Thymus (tissue), 11 donors: Measurements from ENCODE around the gene FKBP5. TPM values are rescaled to one million over a fixed set of nuclear protein-coding genes. Genes with fewer than 3 reads are reported as not detected.
A peak's percentile ranks its signal among the peaks of the same experiment; 100 is the strongest.

Experiments used
- DNase-seq, 9 donors: peaks; one replicate each; pipeline ENCODE4 v3.0.0-alpha.2; 2013; ENCODE audit warnings: low spot score in 9 of 9, low read depth in 6 of 9, missing footprints in 1 of 9
- H3K27ac ChIP-seq, 2 donors: one replicate each; pipeline ENCODE4 v1.5.1; 2013; ENCODE audit warnings: control low read depth in 1 of 2, low read depth in 1 of 2, low read length in 1 of 2, mild to moderate bottlenecking in 1 of 2, moderate library complexity in 1 of 2
- H3K27me3 ChIP-seq, 2 donors: one replicate each; pipeline ENCODE4 v1.5.1; 2013; ENCODE audit warnings: low read length in 1 of 2; ENCODE audit not compliant: control insufficient read depth in 2 of 2, insufficient read depth in 1 of 2
- H3K36me3 ChIP-seq, 2 donors: one replicate each; pipeline ENCODE4 v1.5.1; 2013; ENCODE audit warnings: low read length in 1 of 2, mild to moderate bottlenecking in 1 of 2, moderate library complexity in 1 of 2; ENCODE audit not compliant: control insufficient read depth in 2 of 2, insufficient read depth in 2 of 2
- H3K4me1 ChIP-seq, 2 donors: one replicate each; pipeline ENCODE4 v1.5.1; 2013; ENCODE audit warnings: low read length in 2 of 2; ENCODE audit not compliant: control insufficient read depth in 2 of 2, insufficient read depth in 2 of 2
- H3K4me3 ChIP-seq, 2 donors: one replicate each; pipeline ENCODE4 v1.5.1; 2013; ENCODE audit warnings: low read length in 2 of 2, control low read depth in 1 of 2, mild to moderate bottlenecking in 1 of 2
- H3K9me3 ChIP-seq, 2 donors: one replicate each; pipeline ENCODE4 v1.5.1; 2013; ENCODE audit warnings: low read length in 1 of 2, mild to moderate bottlenecking in 1 of 2; ENCODE audit not compliant: control insufficient read depth in 2 of 2, insufficient read depth in 1 of 2
- WGBS: extraction: QIAGEN DNeasy Blood & Tissue Kit; methylation state at CpG from one replicate; pipeline ENCODE4 v1.1.7; 2013; 5-methylcytosine and 5-hydroxymethylcytosine counted together
- polyA plus RNA-seq: library from polyadenylated mRNA; stranded (reverse); fragments of 200-250 nt; gene quantifications from one replicate; pipeline ENCODE4 v1.2.3, GENCODE V29; 2013
- total RNA-seq: library from RNA; stranded (reverse); fragments of 120-200 nt; gene quantifications from one replicate; pipeline ENCODE4 v1.2.4, GENCODE V29; 2013
- donor health status: healthy.

The FKBP5 gene
- total and polyA plus RNA-seq, 2 donors, result 34.2 to 338 TPM

GRCh38 chr6:35725721-35726438 lies 37.2 kb upstream of the FKBP5 start:
- DNase-seq, result peak in 1 of 9 donors; percentile 45
- H3K27me3 ChIP-seq, result no peaks in the 10 kb centered on the region
- H3K9me3 ChIP-seq, result peaks cover 0 to 9% of the 10 kb centered on the region in 2 donors
- peaks cover 73 to 95% of the 10 kb centered on the region in 2 donors for H3K4me1 ChIP-seq
- WGBS, result 47% methylated on average over 11 of the region's 11 CpGs
- peak overlapping the region; percentile 99 to 100 for H3K27ac ChIP-seq
- H3K4me3 ChIP-seq, result peak overlapping the region; percentile 78 to 80
- H3K36me3 ChIP-seq, result no peaks in the 10 kb centered on the region

DNA sequence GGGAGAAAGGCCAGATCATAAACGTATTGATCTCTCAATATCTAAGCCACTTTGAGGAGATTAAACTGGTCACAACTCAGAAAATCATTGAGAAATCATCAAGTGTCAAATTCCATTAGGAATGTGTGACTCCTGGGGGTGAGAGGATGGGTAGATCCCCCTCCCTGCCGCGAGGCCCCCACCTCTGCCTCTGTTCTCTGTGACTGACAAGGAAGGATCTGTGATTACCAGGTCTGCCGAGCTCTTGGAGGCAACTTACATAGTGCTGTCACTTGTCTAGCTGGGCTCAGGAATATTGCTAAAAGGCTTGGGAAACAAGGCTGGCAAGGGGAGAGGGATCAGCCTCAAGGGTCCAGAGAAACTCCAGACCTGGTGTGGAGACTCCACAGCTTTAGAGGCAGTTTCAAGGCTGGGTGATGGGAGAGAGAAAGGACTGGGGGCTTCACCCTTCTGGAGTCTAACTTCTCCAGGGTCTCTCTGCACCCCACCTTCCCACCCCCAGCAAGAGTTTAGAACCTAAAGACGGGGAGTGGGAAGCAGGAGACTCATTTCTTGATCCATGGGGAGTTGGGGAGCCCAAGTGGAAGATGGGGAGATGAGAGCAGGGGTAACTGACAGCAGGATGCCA lies 36.5 kb upstream of the FKBP5 start:
- Histone ChIP-seq H3K4me1 (peaks cover 70 to 95% of the 10 kb centered on the region in 2 donors), H3K27ac (peak overlapping the region; percentile 12 to 100), H3K9me3 (peaks cover 0 to 9% of the 10 kb centered on the region in 2 donors), H3K27me3 (no peaks in the 10 kb centered on the region), H3K36me3 (no peaks in the 10 kb centered on the region), H3K4me3 (peak overlapping the region; percentile 78 to 80)
- DNase-seq, result no peak
- 82% methylated on average over 5 of the region's 5 CpGs for WGBS

- peaks cover 64 to 95% of the 10 kb centered on the region in 2 donors for H3K4me1 ChIP-seq
- H3K36me3 ChIP-seq, result no peaks in the 10 kb centered on the region
- H3K27me3 ChIP-seq, result no peaks in the 10 kb centered on the region
- WGBS, result 60% methylated on average over 2 of the region's 2 CpGs
- H3K4me3 ChIP-seq, result peak overlapping the region in 1 of 2 donors; percentile 80
- DNase-seq, result peak in 1 of 9 donors; percentile 25
- peaks cover 0 to 9% of the 10 kb centered on the region in 2 donors for H3K9me3 ChIP-seq
- H3K27ac ChIP-seq, result peak overlapping the region in 1 of 2 donors; percentile 53
Observed at GRCh38 chr6:35724471-35724870, 35.8 kb upstream of the FKBP5 start.

GRCh38 chr6:35724059-35724458 lies 35.3 kb upstream of the FKBP5 start:
- Histone ChIP-seq H3K27ac (peak overlapping the region; percentile 53 to 68), H3K9me3 (peaks cover 0 to 7% of the 10 kb centered on the region in 2 donors), H3K4me3 (no peak overlapping the region), H3K27me3 (no peaks in the 10 kb centered on the region), H3K36me3 (no peaks in the 10 kb centered on the region), H3K4me1 (peaks cover 61 to 95% of the 10 kb centered on the region in 2 donors)
- 97% methylated on average over 4 of the region's 4 CpGs for WGBS
- no peak for DNase-seq

GRCh38 chr6:35723587-35723986 lies 34.9 kb upstream of the FKBP5 start:
- 98% methylated on average over 2 of the region's 2 CpGs for WGBS
- peaks cover 0 to 7% of the 10 kb centered on the region in 2 donors for H3K9me3 ChIP-seq
- H3K4me3 ChIP-seq, result no peak overlapping the region
- H3K36me3 ChIP-seq, result no peaks in the 10 kb centered on the region
- no peak for DNase-seq
- peak overlapping the region; percentile 53 to 68 for H3K27ac ChIP-seq
- no peaks in the 10 kb centered on the region for H3K27me3 ChIP-seq
- H3K4me1 ChIP-seq, result peaks cover 60 to 95% of the 10 kb centered on the region in 2 donors

DNA sequence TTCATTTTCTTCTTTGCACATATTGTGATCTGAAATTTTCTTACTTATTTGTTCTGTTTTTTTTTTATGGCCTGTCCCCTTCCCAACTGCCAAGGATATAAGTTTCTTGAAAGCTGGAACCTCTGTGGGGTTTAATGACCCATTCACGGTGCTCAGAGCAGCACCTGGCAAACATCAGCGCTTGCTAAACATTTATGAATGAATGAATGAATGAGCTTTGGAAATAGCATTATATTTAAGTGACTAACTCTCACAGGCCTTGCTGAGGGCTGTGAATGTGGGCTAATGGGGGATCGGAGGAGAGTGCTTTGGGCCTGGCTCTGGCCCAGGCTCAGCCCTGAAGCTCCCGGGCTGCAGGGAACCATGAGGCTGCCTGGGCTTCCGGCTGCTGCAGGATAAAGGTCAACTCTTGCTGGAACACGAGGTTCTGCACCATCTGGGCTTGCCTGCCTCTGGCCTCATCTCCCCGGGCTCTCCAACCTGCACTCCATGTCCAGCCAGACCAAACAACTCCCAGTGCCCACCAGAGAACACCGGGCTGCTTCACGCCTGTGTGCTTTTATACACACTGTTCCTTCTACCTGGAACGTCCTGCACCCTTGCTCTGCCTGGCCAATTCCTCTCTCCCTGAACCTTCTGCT lies 33.5 kb upstream of the FKBP5 start:
- H3K9me3 ChIP-seq, result peaks cover 0 to 4% of the 10 kb centered on the region in 2 donors
- H3K27ac ChIP-seq, result no peak overlapping the region
- no peaks in the 10 kb centered on the region for H3K27me3 ChIP-seq
- H3K4me1 ChIP-seq, result peaks cover 72 to 97% of the 10 kb centered on the region in 2 donors
- no peaks in the 10 kb centered on the region for H3K36me3 ChIP-seq
- DNase-seq, result no peak
- 87% methylated on average over 10 of the region's 10 CpGs for WGBS
- H3K4me3 ChIP-seq, result no peak overlapping the region

DNA sequence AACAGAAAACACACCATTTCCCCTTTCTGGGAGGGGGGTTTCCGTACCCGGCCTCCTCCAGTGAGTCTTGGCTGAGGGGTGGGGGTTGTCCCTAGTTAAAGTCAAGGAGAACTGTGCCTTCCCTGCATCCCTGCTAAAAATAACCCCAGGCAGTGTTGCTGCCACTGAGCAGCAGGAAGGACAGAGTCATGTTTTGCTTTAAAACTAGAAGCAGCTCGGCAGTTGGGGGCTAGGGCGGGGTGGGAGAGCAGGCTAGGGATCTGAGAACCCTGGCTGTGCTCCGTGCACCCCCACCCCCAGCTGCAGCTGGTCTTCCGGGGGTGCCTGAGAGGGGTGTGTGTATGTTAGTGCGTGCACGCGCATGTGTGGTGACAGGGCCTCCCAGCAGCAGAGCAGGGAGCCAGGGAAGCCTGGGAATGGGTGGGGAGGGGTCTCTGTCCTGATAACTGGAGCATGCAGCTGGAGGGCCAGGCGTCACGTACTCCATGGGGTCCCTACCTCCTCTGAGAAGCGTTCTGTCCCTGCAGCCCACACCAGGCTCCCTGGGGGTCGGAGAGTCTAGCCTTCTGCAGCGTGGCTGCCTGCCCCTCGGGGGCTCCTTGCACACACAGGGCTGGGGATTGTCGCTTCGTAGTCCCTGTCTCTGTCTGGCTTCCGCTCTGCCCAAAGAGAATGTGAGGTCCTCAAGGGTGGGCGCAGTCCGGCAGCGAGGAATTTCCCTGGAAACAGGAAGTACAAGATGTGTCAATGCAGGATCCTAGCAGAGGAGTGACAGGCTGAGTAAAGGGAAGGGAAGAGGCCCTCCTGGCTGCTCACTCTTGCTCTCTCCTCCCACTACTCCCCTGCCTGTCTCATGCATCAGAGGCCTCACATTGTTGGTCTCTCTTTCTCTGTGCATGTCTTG lies 31.4 kb upstream of the FKBP5 start:
- peak overlapping the region; percentile 85 to 97 for H3K27ac ChIP-seq
- WGBS, result 3% methylated on average over 21 of the region's 21 CpGs
- DNase-seq, result peak in 8 of 9 donors; percentile 73 to 94 (median 86)
- peaks cover 77 to 95% of the 10 kb centered on the region in 2 donors for H3K4me1 ChIP-seq
- H3K27me3 ChIP-seq, result no peaks in the 10 kb centered on the region
- peak overlapping the region; percentile 52 to 59 for H3K4me3 ChIP-seq
- peaks cover 0 to 4% of the 10 kb centered on the region in 2 donors for H3K9me3 ChIP-seq
- H3K36me3 ChIP-seq, result peaks cover 3 to 6% of the 10 kb centered on the region in 2 donors

GRCh38 chr6:35719404-35719829 lies 30.7 kb upstream of the FKBP5 start:
- Histone ChIP-seq H3K27ac (peak overlapping the region; percentile 85 to 97), H3K4me3 (peak overlapping the region; percentile 52 to 59), H3K4me1 (peaks cover 71 to 89% of the 10 kb centered on the region in 2 donors), H3K27me3 (no peaks in the 10 kb centered on the region), H3K9me3 (peaks cover 0 to 4% of the 10 kb centered on the region in 2 donors), H3K36me3 (peaks cover 3 to 6% of the 10 kb centered on the region in 2 donors)
- 6% methylated on average over 5 of the region's 5 CpGs for WGBS
- DNase-seq, result no peak
